Activated T-cell treated with anti-CD3 and anti-CD28 coated beads, Interleukin-2, amount 50 U/mL, for 4 hours (primary cell): Measurements from ENCODE around the gene FAM241A. TPM values are rescaled to one million over a fixed set of nuclear protein-coding genes. Genes with fewer than 3 reads are reported as not detected.
A peak's percentile ranks its signal among the peaks of the same experiment; 100 is the strongest.
"Not testable (repeated sequence)": the region's sequence is repeated elsewhere in the genome, so short reads cannot be mapped to it uniquely, and the experiment has no call there.

Experiments used
- ATAC-seq, 2 donors: fragments of 200-7000 bp; cut with Tn5 transposase; one replicate each; pipeline ENCODE4 v1.10.0; 2021
- DNase-seq: peaks from one replicate; pipeline ENCODE4 v3.0.0-alpha.2; 2020
- H3K27me3 Mint-ChIP-seq: one replicate; pipeline ENCODE4 v1.8.0; 2021; ENCODE audit warnings: low read depth, mixed read lengths
- H3K36me3 Mint-ChIP-seq: one replicate; pipeline ENCODE4 v1.8.0; 2022; ENCODE audit warnings: mixed read lengths; ENCODE audit not compliant: insufficient read depth
- H3K4me1 Mint-ChIP-seq: one replicate; pipeline ENCODE4 v1.8.0; 2021; ENCODE audit warnings: low read depth, mixed read lengths
- H3K4me3 Mint-ChIP-seq: one replicate; pipeline ENCODE4 v1.8.0; 2021; ENCODE audit warnings: mild to moderate bottlenecking, moderate library complexity, mixed read lengths
- H3K9me3 Mint-ChIP-seq: one replicate; pipeline ENCODE4 v1.8.0; 2021; ENCODE audit warnings: mixed read lengths
- total RNA-seq, 3 donors: library from RNA; stranded (reverse); gene quantifications; one replicate each; pipeline ENCODE4 v1.2.1, GENCODE V29; 2021

FAM241A gene
- total RNA-seq, 3 donors from 2014 or later = 12.5 to 13.8 (median 12.8) TPM

- H3K36me3 Mint-ChIP-seq = no peaks in the 10 kb centered on the region
- DNase-seq (no peak), ATAC-seq (no peak)
Measured at GRCh38 chr4:112201915-112202505, 56.8 kb downstream of the FAM241A start.

GRCh38 chr4:112203593-112203992 is 58.3 kb downstream of the FAM241A start:
- ATAC-seq (no peak), DNase-seq (no peak)
- Mint-ChIP-seq H3K4me1 (peaks cover 15% of the 10 kb centered on the region), H3K27me3 (peaks cover 4% of the 10 kb centered on the region), H3K4me3 (no peak overlapping the region), H3K36me3 (no peaks in the 10 kb centered on the region), H3K9me3 (no peaks in the 10 kb centered on the region)

More at GRCh38 chr4:112201915-112202505, 56.8 kb downstream of the FAM241A start:
- Mint-ChIP-seq H3K9me3 (no peaks in the 10 kb centered on the region), H3K4me1 (peaks cover 15% of the 10 kb centered on the region), H3K4me3 (no peak overlapping the region), H3K27me3 (peaks cover 1% of the 10 kb centered on the region)

- peaks cover 4% of the 10 kb centered on the region for H3K27me3 Mint-ChIP-seq
- DNase-seq (no peak), ATAC-seq (no peak)
- no peaks in the 10 kb centered on the region for H3K9me3 Mint-ChIP-seq
- H3K4me1 Mint-ChIP-seq = no peaks in the 10 kb centered on the region
- no peaks in the 10 kb centered on the region for H3K36me3 Mint-ChIP-seq
- H3K4me3 Mint-ChIP-seq = no peak overlapping the region
Measured at GRCh38 chr4:112206431-112206830, 61.2 kb downstream of the FAM241A start.

GRCh38 chr4:112208137-112209095 is 63.2 kb downstream of the FAM241A start:
- ATAC-seq, H3K36me3 Mint-ChIP-seq, H3K4me1 Mint-ChIP-seq, DNase-seq, H3K9me3 Mint-ChIP-seq, H3K4me3 Mint-ChIP-seq, H3K27me3 Mint-ChIP-seq: not testable (repeated sequence)

GRCh38 chr4:112210777-112211176 is 65.5 kb downstream of the FAM241A start:
- Mint-ChIP-seq H3K27me3 (peaks cover 2% of the 10 kb centered on the region), H3K4me3 (no peak overlapping the region), H3K9me3 (no peaks in the 10 kb centered on the region), H3K4me1 (peaks cover 5% of the 10 kb centered on the region), H3K36me3 (no peaks in the 10 kb centered on the region)
- no peak for ATAC-seq
- no peak for DNase-seq

GRCh38 chr4:112213091-112213490 is 67.8 kb downstream of the FAM241A start:
- H3K27me3 Mint-ChIP-seq = no peaks in the 10 kb centered on the region
- peaks cover 5% of the 10 kb centered on the region for H3K4me1 Mint-ChIP-seq
- DNase-seq = no peak
- ATAC-seq = no peak
- no peak overlapping the region for H3K4me3 Mint-ChIP-seq
- no peaks in the 10 kb centered on the region for H3K36me3 Mint-ChIP-seq
- no peaks in the 10 kb centered on the region for H3K9me3 Mint-ChIP-seq

- Mint-ChIP-seq H3K27me3 (no peaks in the 10 kb centered on the region), H3K36me3 (no peaks in the 10 kb centered on the region), H3K4me3 (no peak overlapping the region), H3K4me1 (peaks cover 5% of the 10 kb centered on the region), H3K9me3 (no peaks in the 10 kb centered on the region)
- DNase-seq (no peak), ATAC-seq (no peak)
Measured at GRCh38 chr4:112213856-112214255, 68.6 kb downstream of the FAM241A start.

GRCh38 chr4:112214390-112215264 is 69.4 kb downstream of the FAM241A start:
- DNase-seq (no peak), ATAC-seq (peak; percentile 51 to 75)
- H3K4me1 Mint-ChIP-seq = peaks cover 5% of the 10 kb centered on the region
- H3K36me3 Mint-ChIP-seq = no peaks in the 10 kb centered on the region
- H3K4me3 Mint-ChIP-seq = no peak overlapping the region
- H3K27me3 Mint-ChIP-seq = no peaks in the 10 kb centered on the region
- H3K9me3 Mint-ChIP-seq = no peaks in the 10 kb centered on the region

GRCh38 chr4:112219826-112220366 is 74.6 kb downstream of the FAM241A start:
- H3K4me3 Mint-ChIP-seq = no peak overlapping the region
- no peaks in the 10 kb centered on the region for H3K27me3 Mint-ChIP-seq

GRCh38 chr4:112222219-112222955 is 77.1 kb downstream of the FAM241A start:
- DNase-seq (no peak), ATAC-seq (no peak)
- Mint-ChIP-seq H3K4me1 (no peaks in the 10 kb centered on the region), H3K27me3 (no peaks in the 10 kb centered on the region), H3K4me3 (no peak overlapping the region), H3K9me3 (no peaks in the 10 kb centered on the region), H3K36me3 (no peaks in the 10 kb centered on the region)

More at GRCh38 chr4:112219826-112220366, 74.6 kb downstream of the FAM241A start:
- Mint-ChIP-seq H3K4me1 (no peaks in the 10 kb centered on the region), H3K9me3 (no peaks in the 10 kb centered on the region), H3K36me3 (no peaks in the 10 kb centered on the region)
- DNase-seq = no peak
- ATAC-seq = no peak

GRCh38 chr4:112225157-112225556 is 79.9 kb downstream of the FAM241A start:
- DNase-seq (no peak), ATAC-seq (no peak)
- no peaks in the 10 kb centered on the region for H3K36me3 Mint-ChIP-seq
- H3K9me3 Mint-ChIP-seq = no peaks in the 10 kb centered on the region
- H3K27me3 Mint-ChIP-seq = no peaks in the 10 kb centered on the region
- no peak overlapping the region for H3K4me3 Mint-ChIP-seq
- H3K4me1 Mint-ChIP-seq = peaks cover 1% of the 10 kb centered on the region

GRCh38 chr4:112230879-112231778 is 85.9 kb downstream of the FAM241A start:
- H3K36me3 Mint-ChIP-seq = no peaks in the 10 kb centered on the region
- no peaks in the 10 kb centered on the region for H3K27me3 Mint-ChIP-seq
- ATAC-seq (peak; percentile 93), DNase-seq (peak; percentile 95)
- no peaks in the 10 kb centered on the region for H3K9me3 Mint-ChIP-seq
- peak overlapping the region; percentile 94 for H3K4me3 Mint-ChIP-seq
- peaks cover 29% of the 10 kb centered on the region for H3K4me1 Mint-ChIP-seq
